Right kidney (tissue), 1 donor: Measurements from ENCODE around the gene ITGB5.

ENCODE experiments used
- DNase-seq: peaks from one replicate; pipeline ENCODE4 v3.0.0-alpha.2; 2016

The ITGB5 gene

GRCh38 chr3:124896824-124897526, 9.8 kb upstream of the ITGB5 start:
- DNase-seq: no peak

- DNase-seq: no peak
These were observed 8.6 kb upstream of the ITGB5 start for GRCh38 chr3:124895756-124896155.

GRCh38 chr3:124893526-124893925, 6.4 kb upstream of the ITGB5 start:
- no peak for DNase-seq

- DNase-seq: no peak
These were observed 3.5 kb upstream of the ITGB5 start for GRCh38 chr3:124890573-124891190.

GRCh38 chr3:124888482-124889441, 1.6 kb upstream of the ITGB5 start:
- no peak for DNase-seq

GRCh38 chr3:124887932-124888298, 750 bp upstream of the ITGB5 start:
- no peak for DNase-seq

GRCh38 chr3:124886168-124887056, 753 bp downstream of the ITGB5 start:
- peak; percentile 86 for DNase-seq

- peak; percentile 68 for DNase-seq
These were observed 1.5 kb downstream of the ITGB5 start for GRCh38 chr3:124885466-124886167.

- no peak for DNase-seq
These were observed 2.6 kb downstream of the ITGB5 start for GRCh38 chr3:124884474-124885101.

- no peak for DNase-seq
These were observed 3.2 kb downstream of the ITGB5 start for GRCh38 chr3:124883766-124884473.

- DNase-seq: no peak
These were observed 4.1 kb downstream of the ITGB5 start for GRCh38 chr3:124882816-124883747.

GRCh38 chr3:124881976-124882697, 5.0 kb downstream of the ITGB5 start:
- no peak for DNase-seq

GRCh38 chr3:124879337-124879680, 7.9 kb downstream of the ITGB5 start:
- no peak for DNase-seq

- no peak for DNase-seq
These were observed 8.4 kb downstream of the ITGB5 start for GRCh38 chr3:124878561-124879336.

GRCh38 chr3:124877674-124878073, 9.5 kb downstream of the ITGB5 start:
- DNase-seq: no peak

GRCh38 chr3:124876401-124876878, 10.7 kb downstream of the ITGB5 start:
- DNase-seq: no peak

- no peak for DNase-seq
These were observed 13.9 kb downstream of the ITGB5 start for GRCh38 chr3:124873226-124873625.

- no peak for DNase-seq
These were observed 19.7 kb downstream of the ITGB5 start for GRCh38 chr3:124867511-124867910.
